Muscle layer of duodenum (tissue), 2 donors: ENCODE data around the gene SHC3.

Experiments
- H3K27ac ChIP-seq: one replicate; pipeline ENCODE4 v1.7.0; 2013; ENCODE audit warnings: mild to moderate bottlenecking, low read length
- H3K27me3 ChIP-seq: one replicate; pipeline ENCODE4 v1.7.0; 2013; ENCODE audit warnings: low read depth, mild to moderate bottlenecking, control low read depth, low read length
- H3K36me3 ChIP-seq, 2 donors: one replicate each; pipeline ENCODE4 v1.7.0; 2013; ENCODE audit warnings: low read length in 2 of 2, control low read depth in 1 of 2, mild to moderate bottlenecking in 1 of 2; ENCODE audit not compliant: insufficient read depth in 2 of 2, control insufficient read depth in 1 of 2
- H3K4me1 ChIP-seq, 2 donors: one replicate each; pipeline ENCODE4 v1.7.0; 2013; ENCODE audit warnings: low read length in 2 of 2, mild to moderate bottlenecking in 2 of 2, control low read depth in 1 of 2, moderate library complexity in 1 of 2; ENCODE audit not compliant: insufficient read depth in 2 of 2, control insufficient read depth in 1 of 2
- H3K4me3 ChIP-seq, 2 donors: one replicate each; pipeline ENCODE4 v1.7.0; 2013; ENCODE audit warnings: low read length in 2 of 2, low read depth in 1 of 2, mild to moderate bottlenecking in 1 of 2
- H3K9me3 ChIP-seq, 2 donors: one replicate each; pipeline ENCODE4 v1.7.0; 2013; ENCODE audit warnings: low read length in 2 of 2, control low read depth in 1 of 2, mild to moderate bottlenecking in 1 of 2; ENCODE audit not compliant: control insufficient read depth in 1 of 2
- donor health status: healthy.

SHC3 gene

GRCh38 chr9:89116805-89117192, 61.8 kb downstream of the SHC3 start:
- H3K27me3 ChIP-seq: no peaks in the 10 kb centered on the region
- H3K27ac ChIP-seq: no peak overlapping the region

DNA sequence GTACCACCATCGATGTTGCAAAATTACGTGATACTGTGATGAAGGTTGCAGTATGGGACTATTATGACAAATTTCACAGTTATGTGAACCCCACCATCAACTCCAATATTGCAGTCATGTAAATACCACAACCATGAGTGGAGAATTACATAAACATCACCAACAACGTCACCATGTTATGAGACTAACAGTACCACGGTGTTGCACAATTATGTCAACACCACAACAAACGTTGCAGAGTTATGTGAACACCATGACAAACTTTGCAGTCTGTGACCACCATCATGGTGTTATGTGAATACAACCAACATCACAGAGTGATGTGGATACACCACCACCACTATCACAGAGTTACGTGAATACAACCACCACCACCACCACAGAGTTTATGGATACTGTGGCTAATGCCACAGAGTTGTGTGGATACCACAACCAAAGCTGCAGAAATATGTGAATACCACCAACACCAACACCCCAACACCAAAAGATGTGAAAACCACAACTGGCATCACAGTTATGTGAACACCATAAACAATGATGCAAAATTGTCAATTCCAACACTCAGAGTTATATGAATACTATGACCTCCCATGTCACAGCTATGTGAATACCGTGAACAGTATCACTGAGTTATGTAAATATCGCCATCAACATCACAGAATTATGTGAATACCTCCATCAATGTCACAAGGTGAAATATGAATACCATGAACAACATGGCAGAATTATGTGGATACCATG, 62.4 kb downstream of the SHC3 start:
- no peak overlapping the region for H3K4me3 ChIP-seq
- H3K27me3 ChIP-seq: no peaks in the 10 kb centered on the region
- H3K9me3 ChIP-seq: no peaks in the 10 kb centered on the region
- H3K27ac ChIP-seq: no peak overlapping the region
- no peaks in the 10 kb centered on the region for H3K36me3 ChIP-seq
- no peaks in the 10 kb centered on the region for H3K4me1 ChIP-seq

More at GRCh38 chr9:89116805-89117192, 61.8 kb downstream of the SHC3 start:
- Histone ChIP-seq H3K9me3 (no peaks in the 10 kb centered on the region), H3K4me3 (no peak overlapping the region), H3K4me1 (no peaks in the 10 kb centered on the region), H3K36me3 (no peaks in the 10 kb centered on the region)

DNA sequence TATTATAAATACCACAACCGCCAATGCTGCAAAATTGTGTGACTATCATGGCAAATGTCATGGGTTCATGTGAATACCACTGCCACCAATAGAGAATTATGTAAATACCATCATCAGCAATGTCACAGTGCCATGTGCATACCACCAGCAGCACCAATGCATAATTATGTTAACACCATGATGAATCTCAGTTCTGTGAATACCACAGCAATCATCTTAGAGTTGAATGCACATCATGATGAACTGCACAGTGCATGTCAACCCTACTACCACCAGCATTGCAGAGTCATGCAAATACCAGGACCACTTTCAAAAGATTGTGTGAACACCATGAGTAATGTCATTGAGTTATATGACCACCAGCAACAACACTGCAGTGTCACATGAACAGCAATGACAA, 63.2 kb downstream of the SHC3 start:
- H3K27ac ChIP-seq: no peak overlapping the region

DNA sequence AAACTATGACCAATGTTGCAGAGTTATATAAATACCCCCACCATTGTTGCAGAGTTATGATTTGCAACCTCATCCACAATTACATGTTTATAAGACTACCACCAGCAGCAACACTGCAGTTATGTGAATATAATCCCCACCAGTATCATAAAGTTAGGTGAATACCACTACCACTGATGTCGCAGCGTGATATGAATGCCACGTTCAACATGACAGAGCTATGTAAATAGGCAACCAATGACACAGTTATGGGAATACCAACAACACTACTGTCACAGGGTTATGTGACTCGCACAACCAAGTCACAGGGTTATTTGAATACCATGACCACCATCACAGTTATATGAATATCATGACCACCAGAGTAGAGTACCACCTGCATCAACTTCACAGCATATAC, 63.9 kb downstream of the SHC3 start:
- Histone ChIP-seq H3K36me3 (no peaks in the 10 kb centered on the region), H3K27ac (no peak overlapping the region), H3K27me3 (no peaks in the 10 kb centered on the region), H3K4me1 (no peaks in the 10 kb centered on the region), H3K9me3 (peaks cover 0 to 6% of the 10 kb centered on the region in 2 donors), H3K4me3 (no peak overlapping the region)

More for the DNA sequence above, 63.2 kb downstream of the SHC3 start:
- H3K4me3 ChIP-seq: no peak overlapping the region
- peaks cover 0 to 4% of the 10 kb centered on the region in 2 donors for H3K9me3 ChIP-seq
- H3K4me1 ChIP-seq: no peaks in the 10 kb centered on the region
- H3K27me3 ChIP-seq: no peaks in the 10 kb centered on the region
- no peaks in the 10 kb centered on the region for H3K36me3 ChIP-seq

DNA sequence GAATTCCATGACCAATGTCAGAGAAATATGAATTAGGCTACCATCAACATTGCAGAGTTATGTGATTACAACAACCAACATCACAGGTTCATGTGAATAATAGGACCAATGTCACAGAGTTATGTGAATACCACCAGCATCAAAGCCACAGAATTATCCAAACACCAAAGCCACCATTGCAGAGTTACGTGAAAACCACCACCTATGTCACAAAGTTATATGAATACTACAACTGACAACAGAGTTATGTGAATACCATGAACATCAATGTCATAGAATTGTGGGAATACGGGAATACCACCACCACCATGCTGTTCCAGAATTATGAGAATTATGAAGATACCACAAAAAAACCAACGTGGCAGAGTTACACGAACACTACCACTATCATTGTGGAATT, 64.8 kb downstream of the SHC3 start:
- Histone ChIP-seq H3K4me3 (no peak overlapping the region), H3K36me3 (no peaks in the 10 kb centered on the region), H3K4me1 (no peaks in the 10 kb centered on the region), H3K9me3 (peaks cover 0 to 6% of the 10 kb centered on the region in 2 donors), H3K27me3 (no peaks in the 10 kb centered on the region), H3K27ac (no peak overlapping the region)

- H3K27me3 ChIP-seq: no peaks in the 10 kb centered on the region
- H3K4me3 ChIP-seq: no peak overlapping the region
- H3K27ac ChIP-seq: no peak overlapping the region
- H3K4me1 ChIP-seq: no peaks in the 10 kb centered on the region
- H3K9me3 ChIP-seq: peaks cover 0 to 6% of the 10 kb centered on the region in 2 donors
- no peaks in the 10 kb centered on the region for H3K36me3 ChIP-seq
Measured at GRCh38 chr9:89112243-89112642, 66.4 kb downstream of the SHC3 start.

DNA sequence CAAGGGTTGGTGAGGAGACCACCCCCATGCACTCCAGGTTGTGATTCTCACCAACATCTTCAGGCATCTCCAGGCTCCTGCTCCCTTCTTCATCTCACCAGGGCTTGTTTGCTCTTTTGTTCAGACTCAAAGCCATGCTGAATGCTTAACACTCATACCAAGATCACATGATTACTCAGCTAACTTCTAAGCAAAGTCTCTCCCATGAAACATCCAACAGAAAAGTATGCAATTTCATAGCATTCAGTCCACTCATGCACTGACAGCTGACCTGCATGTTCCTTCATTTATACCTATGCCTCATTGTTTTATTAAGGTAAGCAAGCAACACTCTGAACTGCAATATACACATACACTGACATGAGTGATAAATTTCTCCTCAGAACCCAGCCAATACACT, 69.0 kb downstream of the SHC3 start:
- no peaks in the 10 kb centered on the region for H3K27me3 ChIP-seq
- no peak overlapping the region for H3K4me3 ChIP-seq
- H3K4me1 ChIP-seq: no peaks in the 10 kb centered on the region
- no peak overlapping the region for H3K27ac ChIP-seq
- peaks cover 0 to 6% of the 10 kb centered on the region in 2 donors for H3K9me3 ChIP-seq
- H3K36me3 ChIP-seq: no peaks in the 10 kb centered on the region

GRCh38 chr9:89107406-89107805, 71.2 kb downstream of the SHC3 start:
- Histone ChIP-seq H3K27ac (no peak overlapping the region), H3K27me3 (no peaks in the 10 kb centered on the region), H3K4me1 (no peaks in the 10 kb centered on the region), H3K36me3 (no peaks in the 10 kb centered on the region), H3K4me3 (no peak overlapping the region), H3K9me3 (peaks cover 0 to 6% of the 10 kb centered on the region in 2 donors)

DNA sequence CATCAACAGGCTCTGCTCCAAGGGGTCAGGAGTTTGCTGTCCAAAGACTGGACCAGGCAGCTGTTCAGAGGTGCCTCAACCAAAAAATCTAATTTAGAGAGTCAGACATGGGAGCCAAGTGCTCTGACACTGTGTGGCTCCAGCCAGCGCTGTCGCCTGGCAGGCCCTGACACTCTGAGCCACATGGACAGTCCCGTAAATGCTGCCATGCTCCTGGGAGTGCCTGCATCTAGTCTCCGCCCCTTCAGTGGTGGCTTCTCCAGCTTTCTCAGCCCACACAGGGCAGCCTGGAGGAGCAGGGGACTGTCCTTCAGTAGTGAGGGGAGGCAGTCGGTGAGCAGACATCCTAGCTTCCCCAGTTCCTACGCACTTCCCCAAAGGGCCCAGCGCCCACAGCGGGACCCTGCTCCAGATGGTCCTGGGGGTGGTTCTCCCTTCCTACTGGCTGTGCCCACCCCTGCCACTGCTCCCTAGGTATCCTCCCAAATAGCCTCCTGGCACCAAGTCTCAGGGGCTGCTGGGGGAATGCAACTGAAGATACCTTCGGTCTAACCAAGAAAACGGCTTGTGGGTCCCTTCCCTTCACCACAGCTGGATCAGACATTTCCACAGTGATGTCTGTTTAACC, 72.3 kb downstream of the SHC3 start:
- no peak overlapping the region for H3K27ac ChIP-seq
- H3K4me1 ChIP-seq: no peaks in the 10 kb centered on the region
- no peaks in the 10 kb centered on the region for H3K27me3 ChIP-seq
- H3K9me3 ChIP-seq: peaks cover 0 to 6% of the 10 kb centered on the region in 2 donors
- no peaks in the 10 kb centered on the region for H3K36me3 ChIP-seq
- no peak overlapping the region for H3K4me3 ChIP-seq

DNA sequence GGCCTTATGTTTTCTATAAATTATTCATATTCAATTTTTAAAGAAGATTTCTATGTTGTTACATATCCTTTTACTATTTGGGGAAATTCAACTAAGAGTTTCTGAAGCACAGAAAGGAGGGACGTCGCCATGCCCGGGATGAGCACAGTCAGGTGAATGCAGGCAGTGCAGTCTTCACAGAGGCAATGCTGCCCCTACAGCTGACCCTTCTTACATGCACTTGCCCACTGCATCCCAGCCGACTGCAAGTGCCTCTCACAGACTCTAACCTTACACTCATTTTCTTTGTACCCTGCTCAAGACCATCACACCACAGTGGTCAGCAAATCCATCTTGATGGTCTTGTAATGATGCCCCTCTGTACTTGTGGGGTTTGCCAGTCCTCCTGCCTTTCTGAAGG, 73.8 kb downstream of the SHC3 start:
- Histone ChIP-seq H3K27me3 (no peaks in the 10 kb centered on the region), H3K4me1 (no peaks in the 10 kb centered on the region), H3K36me3 (no peaks in the 10 kb centered on the region), H3K4me3 (no peak overlapping the region), H3K9me3 (no peaks in the 10 kb centered on the region), H3K27ac (no peak overlapping the region)

DNA sequence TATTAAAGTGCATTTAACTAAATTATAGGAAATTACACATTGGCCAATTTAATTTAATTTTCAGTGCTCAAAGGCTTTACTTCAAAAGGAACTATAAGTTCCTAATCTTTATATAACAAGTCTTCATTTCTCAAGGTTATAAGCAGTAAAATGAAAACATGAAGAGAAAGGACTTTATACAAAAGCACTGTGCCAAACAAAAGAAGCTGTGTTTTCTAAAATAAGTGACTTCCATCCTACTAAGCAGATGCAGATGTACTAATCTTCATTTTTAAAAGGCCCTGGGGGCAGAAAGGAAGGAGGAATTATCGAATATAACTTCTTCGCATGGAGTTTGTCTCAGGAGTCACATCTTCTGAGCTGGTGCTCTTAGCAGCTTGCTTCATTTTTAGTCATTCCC, 81.4 kb downstream of the SHC3 start:
- Histone ChIP-seq H3K27me3 (no peaks in the 10 kb centered on the region), H3K4me1 (no peaks in the 10 kb centered on the region), H3K36me3 (no peaks in the 10 kb centered on the region), H3K4me3 (no peak overlapping the region), H3K27ac (no peak overlapping the region), H3K9me3 (no peaks in the 10 kb centered on the region)

GRCh38 chr9:89096807-89097206, 81.8 kb downstream of the SHC3 start:
- Histone ChIP-seq H3K4me1 (no peaks in the 10 kb centered on the region), H3K4me3 (no peak overlapping the region), H3K27me3 (no peaks in the 10 kb centered on the region), H3K36me3 (no peaks in the 10 kb centered on the region), H3K9me3 (no peaks in the 10 kb centered on the region), H3K27ac (no peak overlapping the region)
